Ishikawa (cell line): ENCODE results near the gene C20orf202.

Experiments
- CEBPB ChIP-seq: IDR thresholded peaks from 2 replicates; pipeline ENCODE4 v1.6.1; 2012
- CREB1 ChIP-seq: IDR thresholded peaks from 2 replicates; pipeline ENCODE4 v1.6.1; 2012; ENCODE audit warnings: low read depth
- EGR1 ChIP-seq: IDR thresholded peaks from 2 replicates; pipeline ENCODE4 v1.6.1; 2012
- EP300 ChIP-seq: IDR thresholded peaks from 2 replicates; pipeline ENCODE4 v1.6.1; 2012; ENCODE audit warnings: borderline replicate concordance
- FOXM1 ChIP-seq: IDR thresholded peaks from 2 replicates; pipeline ENCODE4 v1.6.1; 2012; ENCODE audit warnings: low read depth, borderline replicate concordance
- NFIC ChIP-seq: IDR thresholded peaks from 2 replicates; pipeline ENCODE4 v1.6.1; 2012
- RAD21 ChIP-seq: IDR thresholded peaks from 2 replicates; pipeline ENCODE4 v1.6.1; 2012; ENCODE audit warnings: low read depth
- TAF1 ChIP-seq: IDR thresholded peaks from 2 replicates; pipeline ENCODE4 v1.6.1; 2012; ENCODE audit warnings: low read depth, mild to moderate bottlenecking
- TCF12 ChIP-seq: IDR thresholded peaks from 2 replicates; pipeline ENCODE4 v1.6.1; 2012; ENCODE audit warnings: low read depth
- ZBTB7A ChIP-seq: IDR thresholded peaks from 2 replicates; pipeline ENCODE4 v1.6.1; 2012; ENCODE audit warnings: low read depth
- TF ChIP-seq, protein P1 (sequence below): IDR thresholded peaks from 2 replicates; pipeline ENCODE4 v1.6.1; 2012; ENCODE audit warnings: low read depth, mild to moderate bottlenecking

- TF ChIP-seq EP300 (no peak), CREB1 (no peak), RAD21 (no peak), FOXM1 (no peak), TAF1 (no peak), ZBTB7A (no peak), EGR1 (no peak), CEBPB (no peak), TCF12 (no peak), NFIC (no peak)
- TF ChIP-seq, protein P1, sequence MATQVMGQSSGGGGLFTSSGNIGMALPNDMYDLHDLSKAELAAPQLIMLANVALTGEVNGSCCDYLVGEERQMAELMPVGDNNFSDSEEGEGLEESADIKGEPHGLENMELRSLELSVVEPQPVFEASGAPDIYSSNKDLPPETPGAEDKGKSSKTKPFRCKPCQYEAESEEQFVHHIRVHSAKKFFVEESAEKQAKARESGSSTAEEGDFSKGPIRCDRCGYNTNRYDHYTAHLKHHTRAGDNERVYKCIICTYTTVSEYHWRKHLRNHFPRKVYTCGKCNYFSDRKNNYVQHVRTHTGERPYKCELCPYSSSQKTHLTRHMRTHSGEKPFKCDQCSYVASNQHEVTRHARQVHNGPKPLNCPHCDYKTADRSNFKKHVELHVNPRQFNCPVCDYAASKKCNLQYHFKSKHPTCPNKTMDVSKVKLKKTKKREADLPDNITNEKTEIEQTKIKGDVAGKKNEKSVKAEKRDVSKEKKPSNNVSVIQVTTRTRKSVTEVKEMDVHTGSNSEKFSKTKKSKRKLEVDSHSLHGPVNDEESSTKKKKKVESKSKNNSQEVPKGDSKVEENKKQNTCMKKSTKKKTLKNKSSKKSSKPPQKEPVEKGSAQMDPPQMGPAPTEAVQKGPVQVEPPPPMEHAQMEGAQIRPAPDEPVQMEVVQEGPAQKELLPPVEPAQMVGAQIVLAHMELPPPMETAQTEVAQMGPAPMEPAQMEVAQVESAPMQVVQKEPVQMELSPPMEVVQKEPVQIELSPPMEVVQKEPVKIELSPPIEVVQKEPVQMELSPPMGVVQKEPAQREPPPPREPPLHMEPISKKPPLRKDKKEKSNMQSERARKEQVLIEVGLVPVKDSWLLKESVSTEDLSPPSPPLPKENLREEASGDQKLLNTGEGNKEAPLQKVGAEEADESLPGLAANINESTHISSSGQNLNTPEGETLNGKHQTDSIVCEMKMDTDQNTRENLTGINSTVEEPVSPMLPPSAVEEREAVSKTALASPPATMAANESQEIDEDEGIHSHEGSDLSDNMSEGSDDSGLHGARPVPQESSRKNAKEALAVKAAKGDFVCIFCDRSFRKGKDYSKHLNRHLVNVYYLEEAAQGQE: no peak
These were observed 42.3 kb upstream of the C20orf202 start for GRCh38 chr20:1160991-1161390.
